HG03565 (cell line): ENCODE data around the gene MMS19.

Source experiments
- ATAC-seq: cut with Tn5 transposase; IDR thresholded peaks from one replicate; pipeline ENCODE4 v1.9.1; 2021; ENCODE audit warnings: mild to moderate bottlenecking, moderate library complexity; ENCODE audit not compliant: unreplicated experiment

The MMS19 gene

DNA sequence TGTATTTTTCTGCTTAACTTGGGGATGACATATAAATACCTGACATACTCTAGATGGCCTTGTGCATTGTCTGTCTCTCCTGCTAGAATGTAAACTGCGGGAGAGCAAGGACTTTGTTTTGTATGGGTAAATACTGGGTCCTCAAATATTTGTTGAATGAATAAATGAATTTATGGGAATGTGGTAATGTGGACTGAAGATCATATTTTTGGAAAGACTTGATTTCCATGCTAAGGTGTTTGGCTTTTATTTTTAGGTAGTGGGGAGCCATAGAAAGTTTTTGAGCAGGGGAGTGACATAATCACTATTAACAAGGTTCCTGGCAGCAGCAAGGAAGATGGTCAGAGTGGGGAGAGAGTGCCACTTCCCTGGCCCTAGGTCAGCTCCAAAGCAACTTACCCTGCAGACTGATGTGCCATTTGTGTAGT, 27.5 kb upstream of the MMS19 start:
- ATAC-seq: no peak

DNA sequence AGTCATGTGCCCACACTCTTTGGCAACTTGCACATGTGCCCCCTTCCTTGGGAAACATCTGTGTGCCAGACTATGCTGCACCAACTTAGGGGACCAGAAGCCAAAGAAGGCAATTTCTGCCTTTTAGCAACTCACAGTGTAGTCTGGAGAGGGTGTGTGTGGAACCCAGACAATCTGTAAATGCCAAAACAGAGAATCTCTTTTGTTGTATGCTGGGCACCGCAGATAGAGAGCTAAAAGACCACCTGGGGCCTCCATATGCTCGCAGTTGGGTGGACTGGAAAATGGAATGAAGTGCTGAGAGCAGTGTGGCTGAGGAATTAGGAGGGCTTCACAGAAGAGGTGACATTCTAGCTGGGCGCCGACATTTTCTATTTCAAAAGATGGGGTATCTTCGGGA, 26.9 kb upstream of the MMS19 start:
- no peak for ATAC-seq

DNA sequence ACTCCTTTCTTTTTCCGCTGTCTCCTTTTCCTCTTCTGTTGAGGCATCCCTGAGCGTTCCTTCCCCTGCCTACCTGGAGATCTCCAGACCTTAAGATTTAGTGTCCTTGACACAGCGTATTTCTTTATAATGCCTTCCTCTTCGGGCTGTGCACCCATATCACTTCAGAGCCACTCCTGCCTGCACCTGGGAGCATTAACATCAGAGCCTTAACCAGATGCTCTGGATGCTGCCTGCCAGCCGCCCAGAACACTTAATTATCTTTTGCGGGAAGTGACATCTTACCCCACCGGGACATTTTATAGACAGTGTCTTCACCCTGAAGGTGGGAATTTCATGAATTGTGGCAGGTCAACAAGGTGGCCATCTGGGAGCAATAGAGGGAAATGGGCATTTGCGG, 24.7 kb upstream of the MMS19 start:
- ATAC-seq: no peak

DNA sequence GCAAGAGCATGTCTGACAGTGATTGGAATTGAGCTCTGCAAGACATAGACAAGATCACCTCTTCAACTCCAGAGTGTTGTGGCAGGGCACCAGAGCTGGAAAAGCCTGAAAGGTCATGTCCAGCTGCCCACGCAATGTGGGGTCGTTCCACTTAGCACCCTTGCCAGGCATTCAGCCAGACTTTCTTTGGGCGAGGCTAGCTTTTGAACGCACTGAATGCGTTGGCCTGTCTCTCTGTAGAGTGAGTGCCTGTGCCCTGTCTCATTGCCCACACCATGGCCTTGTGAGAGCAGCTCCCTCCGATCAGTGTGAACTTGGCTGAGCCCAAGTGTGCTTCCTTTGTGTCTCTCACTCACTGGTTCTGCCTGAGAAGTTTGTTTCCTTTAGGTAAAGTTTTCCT, 23.8 kb upstream of the MMS19 start:
- ATAC-seq: no peak

DNA sequence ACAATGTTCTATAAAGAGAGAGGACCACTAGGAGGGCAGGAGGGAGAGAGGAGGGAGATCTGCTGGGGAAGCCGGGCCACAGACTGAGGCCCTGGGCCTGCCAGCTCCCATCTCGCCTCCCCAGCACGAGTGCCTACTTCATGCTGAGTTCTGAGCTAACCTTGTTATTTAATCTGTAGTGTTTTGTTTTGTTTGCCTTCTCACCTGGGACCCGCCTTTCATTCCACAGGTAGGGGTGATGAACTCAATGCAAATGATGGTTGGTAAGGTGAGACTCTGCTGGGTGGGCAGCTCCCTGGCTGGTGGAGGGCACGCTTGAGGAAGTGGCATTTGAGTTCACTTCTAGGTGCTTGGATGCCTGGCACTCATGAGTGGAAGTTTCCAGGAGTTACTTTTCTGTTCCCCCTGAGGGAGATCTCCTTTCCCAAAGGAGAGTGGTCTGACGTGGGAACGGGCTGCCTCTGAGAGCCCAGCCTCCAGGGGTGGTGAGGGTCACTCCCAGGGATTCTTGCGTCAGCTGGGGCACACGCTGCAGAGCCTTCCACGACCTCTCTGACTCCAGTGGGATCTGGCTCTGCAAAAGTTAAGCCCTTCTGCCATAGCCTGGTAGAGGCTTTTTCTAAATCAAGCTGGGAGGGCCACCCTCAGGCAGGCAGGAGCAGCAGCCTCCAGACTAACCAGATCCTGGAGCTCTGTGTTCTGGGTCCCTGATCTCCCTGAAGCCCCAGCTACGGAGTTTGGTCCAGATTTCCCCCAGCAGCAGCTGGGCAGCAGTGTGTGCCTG, 22.9 kb upstream of the MMS19 start:
- no peak for ATAC-seq

DNA sequence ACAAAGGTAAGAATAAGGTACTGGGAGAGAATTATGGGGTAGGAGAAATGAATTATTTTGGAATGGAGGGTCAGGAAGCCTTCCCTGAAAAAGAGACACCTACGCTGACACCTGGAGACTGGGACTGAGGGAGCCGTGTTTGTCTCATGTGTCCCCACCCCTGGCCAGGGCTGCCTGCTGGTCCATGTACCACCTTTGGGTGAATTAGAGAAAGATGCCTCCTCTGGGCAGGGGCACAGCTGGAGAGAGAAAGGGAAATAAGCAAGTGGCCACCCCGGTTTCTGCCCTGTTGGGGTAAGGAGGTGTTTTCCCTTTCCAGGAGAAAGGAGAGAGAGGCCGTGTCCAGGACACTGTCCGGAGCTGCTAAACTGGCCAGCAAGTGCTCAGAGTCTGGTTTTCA, 22.3 kb upstream of the MMS19 start:
- no peak for ATAC-seq

DNA sequence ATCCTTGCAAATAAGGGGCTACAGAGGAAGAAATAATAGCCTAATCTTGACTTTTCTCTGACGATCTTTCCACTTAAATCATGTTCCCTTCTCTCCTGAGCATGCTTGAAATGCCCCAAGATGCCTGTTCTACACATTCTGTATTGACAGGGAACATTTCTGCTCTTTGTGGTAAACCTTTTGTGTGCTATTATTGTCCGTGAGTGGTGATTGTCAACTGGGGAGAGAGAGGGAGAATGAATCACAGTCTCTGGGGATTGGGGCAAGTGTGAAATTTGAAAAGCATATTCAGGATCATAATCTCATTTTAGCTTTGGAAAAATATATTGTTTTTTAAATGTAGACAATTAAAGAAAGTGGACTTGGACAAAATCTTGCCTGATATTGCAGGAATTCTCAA, 21.1 kb upstream of the MMS19 start:
- ATAC-seq: no peak

DNA sequence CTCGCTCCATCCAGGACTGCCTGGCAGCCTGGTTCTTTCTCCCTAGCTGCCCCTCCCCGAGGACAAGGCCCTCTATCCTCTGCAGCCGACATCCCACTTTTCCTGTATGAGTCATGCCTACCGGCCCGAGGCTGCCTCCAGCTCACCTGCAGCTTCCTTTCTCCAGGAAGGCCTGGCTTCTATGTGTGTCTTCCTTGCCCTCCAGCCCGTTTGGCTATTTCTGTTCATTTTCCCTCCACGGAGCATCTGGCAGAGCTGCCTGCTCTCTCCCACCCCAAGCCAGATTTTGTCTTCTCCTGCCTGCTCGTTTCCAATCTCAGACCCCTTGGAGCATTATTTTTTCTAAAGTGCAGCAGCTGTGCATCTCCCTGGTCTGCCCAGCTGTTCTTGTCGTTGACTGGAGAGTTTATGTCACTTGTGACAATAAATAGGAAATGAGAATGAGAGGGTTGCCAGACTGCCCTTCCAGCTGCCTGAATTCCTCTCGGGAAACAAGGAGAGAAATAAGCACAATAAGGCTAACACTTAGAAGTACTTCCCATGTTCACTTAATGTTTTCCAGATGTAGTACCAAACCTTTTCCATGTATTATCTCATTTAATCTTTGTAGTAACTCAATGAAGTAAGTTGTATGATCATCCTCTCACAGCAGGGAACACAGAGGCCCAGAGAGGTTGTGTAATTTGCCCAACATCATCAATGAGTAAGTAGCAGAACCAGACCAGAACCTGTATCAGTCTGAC, 20.2 kb upstream of the MMS19 start:
- no peak for ATAC-seq

DNA sequence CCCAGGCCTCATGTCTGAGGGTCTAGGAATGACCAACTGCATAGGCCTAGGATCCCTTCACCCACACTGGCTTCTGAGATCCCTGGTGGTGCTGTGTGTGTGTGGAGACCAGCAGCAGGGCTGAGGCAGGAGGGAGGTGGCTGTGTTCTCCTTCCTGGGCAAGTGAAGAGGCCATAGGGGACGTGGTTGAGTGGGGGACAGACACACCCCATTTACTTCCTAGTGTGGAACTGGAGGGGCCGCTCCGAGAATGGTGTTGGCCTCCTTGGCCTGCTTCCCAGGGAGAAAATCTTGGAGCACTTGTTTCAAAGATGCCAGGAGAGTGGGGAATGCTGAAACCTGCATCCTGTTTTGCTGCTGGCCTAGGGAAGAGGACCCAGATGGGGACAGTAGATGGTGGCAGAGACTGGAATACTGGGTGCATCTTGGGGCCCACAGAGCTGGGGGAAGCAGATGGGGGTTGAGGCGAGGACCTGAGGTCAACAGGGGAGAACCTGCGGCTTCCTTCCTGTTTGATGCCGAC, 19.6 kb upstream of the MMS19 start:
- ATAC-seq: no peak

DNA sequence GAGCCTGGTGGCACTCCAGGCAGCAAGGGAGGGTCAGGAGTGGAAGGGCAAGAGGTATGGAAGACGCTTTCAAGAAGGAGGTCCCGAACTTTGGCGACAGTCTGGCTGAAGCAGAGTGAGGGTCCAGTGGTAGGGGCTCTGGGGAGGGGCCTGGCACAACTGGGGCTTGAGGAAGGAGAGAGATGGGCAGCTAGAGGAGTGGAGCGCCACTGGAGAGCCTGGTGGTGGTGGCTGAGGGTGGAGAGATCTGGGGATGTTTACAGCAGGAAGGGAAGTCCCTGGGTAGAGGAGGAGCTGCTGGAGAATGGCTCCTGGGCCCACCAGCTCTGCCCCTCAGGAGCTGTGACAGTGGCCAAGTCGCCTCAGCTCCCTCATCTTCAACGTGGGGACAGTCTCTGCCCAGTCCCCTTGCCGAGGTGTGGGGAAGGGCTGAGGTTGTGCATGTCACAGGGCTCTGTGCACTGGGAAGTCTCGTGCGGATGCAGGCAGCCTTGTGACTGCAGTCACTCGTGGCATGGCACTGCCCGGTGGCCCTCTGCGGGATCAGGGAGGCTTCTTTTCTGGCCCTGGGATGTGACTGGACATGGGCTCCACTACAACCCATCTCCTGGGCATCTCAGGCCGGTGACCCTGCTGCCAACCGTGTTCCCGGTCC, 19.0 kb upstream of the MMS19 start:
- ATAC-seq: no peak

DNA sequence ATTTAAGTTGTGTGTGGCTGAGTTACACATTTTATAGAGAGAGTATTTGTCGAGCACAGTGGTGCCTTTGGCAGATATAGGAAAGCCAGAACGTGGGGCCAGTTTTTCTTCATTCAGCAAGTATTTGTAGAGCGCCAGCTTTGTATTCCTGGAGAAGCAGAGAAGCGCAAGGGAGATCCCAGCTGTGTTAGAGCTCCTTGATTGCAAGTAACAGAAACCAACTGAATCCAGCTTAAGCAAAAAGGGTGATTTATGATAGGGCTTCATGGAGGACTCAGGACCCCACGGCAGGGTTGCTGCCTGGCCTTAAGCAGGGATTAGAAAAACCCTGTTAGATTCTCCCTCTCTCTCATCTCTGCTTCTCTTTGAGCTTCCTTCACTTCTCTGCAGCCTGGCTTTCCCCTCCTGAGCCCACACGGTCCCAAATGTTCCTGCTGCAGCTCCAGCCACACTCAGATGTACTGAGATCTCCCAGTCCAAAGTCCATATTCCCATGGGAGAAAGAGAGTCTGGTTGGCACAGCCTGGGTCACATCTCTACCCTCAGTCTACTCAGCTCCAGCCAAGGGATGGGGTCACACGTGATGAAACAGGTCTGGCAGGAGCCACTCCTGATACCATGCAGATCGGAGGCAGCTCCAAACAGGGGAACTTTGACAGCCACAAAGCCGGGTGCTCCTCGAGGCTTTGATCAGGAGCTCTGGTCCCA, 17.2 kb upstream of the MMS19 start:
- ATAC-seq: no peak

DNA sequence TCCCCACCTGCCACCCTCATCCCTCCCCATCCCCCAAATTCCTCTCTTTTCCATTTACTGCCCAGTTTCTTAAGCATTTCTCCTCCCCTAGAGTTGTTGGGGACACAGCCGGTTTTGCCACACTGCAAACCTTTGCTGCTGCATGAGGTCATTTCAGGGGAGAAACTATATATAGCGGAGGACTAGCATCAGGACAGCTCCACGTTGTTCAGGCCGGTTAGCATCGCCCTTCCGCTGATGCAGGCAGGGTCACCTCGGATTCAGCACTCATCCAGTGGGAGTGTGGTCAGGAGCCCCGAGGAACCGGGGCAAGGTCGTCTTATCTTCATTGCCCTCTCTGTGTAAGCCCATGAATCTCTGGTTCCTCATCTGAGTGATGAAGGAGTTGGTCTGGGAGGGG, 16.1 kb upstream of the MMS19 start:
- ATAC-seq: no peak

DNA sequence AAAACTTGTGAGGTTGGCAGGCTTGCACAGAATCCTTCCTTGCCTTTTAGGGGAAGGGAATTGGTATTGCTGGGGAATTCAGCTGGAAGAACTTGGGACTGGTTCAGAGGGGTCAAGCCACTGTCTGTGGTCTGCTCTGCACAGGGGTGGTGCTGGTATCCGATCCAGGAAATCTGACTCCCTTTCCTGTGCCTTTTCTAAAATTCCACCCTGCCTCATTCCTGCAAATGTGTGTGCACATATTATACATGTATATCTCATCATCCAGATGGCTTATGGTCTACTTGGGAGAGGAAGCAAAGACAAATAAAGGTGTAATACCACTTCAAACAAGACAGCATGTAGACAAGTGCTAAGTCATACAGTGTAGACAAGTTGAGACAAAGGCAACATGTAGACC, 14.8 kb upstream of the MMS19 start:
- no peak for ATAC-seq

DNA sequence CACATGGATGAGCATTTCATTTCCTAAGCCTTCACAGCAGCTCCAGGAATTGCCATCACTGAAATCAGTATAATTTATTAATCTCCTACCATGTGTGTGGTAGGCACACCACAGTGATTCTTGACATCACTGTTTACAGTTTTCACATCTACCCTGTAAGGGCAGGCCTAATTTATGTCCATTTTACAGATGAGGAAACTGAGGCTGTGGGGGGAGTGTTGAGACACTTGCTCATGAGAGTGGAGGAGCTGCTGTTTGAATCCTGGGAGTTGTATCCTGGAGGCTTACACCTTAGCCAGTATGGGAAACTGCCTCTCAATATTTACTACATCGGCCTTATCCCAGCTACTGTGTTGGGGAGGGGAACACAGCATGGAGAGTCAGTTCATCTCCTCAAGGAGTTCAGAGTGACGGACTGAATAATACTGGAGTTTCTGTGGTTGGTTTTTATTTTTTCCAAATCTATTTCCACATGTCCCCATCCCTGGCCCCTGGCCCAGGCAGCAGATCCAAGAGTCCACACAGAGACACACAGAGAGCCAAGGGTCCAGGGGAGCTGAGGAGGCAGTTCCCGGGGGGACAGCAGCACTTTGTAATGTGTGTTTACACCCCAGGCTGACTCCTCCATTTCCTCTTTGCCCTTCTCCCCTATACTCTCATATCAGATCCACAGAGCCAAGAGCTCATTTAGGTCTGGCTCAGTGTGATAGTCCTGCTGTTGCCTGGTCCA, 13.7 kb upstream of the MMS19 start:
- no peak for ATAC-seq

DNA sequence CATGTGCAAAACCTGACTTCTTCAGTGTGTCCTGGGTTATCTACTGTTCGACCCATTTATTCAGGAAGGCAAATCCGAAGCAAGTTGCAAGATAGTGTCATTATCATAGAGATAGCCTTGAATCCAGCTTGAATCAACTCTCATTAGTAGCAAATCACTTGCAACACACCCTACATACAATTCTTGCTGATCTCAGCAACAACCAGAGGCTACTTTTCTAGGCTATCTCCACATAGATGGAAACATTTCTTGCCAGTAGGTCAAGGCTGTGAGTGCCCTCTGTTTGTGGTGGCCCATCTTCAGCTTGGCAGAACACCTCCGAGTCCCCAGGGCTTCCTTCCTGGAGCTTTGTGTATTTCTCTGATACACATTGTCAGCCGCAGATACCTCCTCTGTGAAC, 12.5 kb upstream of the MMS19 start:
- no peak for ATAC-seq

DNA sequence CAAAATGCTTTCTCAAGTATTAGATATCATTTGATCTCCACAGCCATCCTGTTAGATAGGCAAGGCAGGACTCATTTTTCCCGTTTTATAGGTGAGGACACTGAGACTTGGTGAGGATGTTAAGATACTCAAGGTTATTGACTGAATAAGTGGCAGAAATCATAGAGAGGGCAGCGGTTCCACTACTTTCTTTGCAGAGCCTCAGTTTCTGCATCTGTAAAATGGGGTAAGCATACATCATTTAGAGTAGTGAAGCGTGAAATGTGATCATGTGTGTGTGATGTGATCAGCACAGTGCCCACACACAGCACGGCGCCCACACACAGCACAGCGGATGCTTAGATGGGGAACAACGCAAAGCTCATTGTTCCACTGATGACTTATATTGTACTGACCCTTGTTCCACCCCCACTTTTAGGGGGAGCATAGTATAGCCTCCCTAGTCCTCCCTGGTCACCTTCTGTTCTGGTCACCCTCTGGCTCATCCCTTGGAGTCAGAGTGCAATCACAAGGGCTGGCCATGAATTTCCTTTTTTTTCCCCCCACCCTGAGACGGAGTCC, 11.0 kb upstream of the MMS19 start:
- ATAC-seq: no peak

DNA sequence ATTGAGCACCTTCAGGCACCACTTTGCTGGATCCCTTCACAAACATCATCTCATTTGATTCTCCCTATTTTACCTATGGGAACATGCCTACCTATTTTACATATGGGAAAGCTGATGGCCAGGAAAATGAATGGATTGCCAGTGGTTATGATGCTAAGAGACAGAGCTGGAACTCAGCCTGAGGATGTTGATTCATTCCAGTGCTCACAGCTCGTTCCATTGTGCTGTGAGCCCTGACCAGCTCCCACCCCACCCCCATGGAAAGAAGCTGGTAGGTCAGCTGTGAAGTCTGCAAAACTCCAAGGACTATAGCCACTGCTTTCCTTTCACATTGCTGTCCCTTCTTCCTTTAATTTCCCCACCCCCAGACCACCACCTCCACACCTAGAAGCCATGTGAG, 10.1 kb upstream of the MMS19 start:
- ATAC-seq: no peak

DNA sequence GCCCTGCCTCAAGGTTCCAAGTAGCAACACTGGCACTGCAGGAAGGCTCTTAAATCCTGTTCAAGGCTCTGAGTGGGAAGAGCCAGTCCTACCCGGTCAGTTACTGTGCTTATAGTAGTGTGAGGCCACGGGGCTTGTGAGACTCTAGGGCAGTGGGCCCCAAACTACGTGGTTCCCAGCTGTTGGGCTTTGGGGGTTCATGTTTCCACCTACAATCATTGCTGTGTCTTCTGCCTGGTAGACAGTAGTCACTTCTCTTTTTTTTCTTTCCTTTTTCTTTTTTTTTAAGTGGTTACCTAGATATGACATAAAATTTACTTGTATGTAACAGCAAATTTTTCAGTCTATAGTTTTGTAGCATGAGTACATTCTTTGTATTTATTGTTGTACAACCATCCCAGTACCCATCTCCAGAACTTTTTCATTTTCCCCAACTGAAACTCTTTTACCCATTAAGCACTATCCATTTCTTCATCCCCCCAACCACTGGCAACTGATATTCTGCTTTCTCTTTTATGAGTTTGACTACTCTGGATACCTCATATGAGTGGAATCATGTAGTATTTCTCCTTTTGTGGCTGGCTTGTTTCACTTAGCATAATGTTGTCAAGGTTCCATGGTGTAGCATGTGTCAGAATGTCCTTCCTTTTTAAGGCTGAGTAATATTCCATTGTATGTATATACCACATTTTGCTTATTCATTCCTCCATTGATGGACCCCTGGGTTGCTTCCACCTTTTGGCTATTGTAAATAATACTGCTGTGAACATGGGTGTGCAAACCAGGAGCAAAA, 8.2 kb upstream of the MMS19 start:
- no peak for ATAC-seq

DNA sequence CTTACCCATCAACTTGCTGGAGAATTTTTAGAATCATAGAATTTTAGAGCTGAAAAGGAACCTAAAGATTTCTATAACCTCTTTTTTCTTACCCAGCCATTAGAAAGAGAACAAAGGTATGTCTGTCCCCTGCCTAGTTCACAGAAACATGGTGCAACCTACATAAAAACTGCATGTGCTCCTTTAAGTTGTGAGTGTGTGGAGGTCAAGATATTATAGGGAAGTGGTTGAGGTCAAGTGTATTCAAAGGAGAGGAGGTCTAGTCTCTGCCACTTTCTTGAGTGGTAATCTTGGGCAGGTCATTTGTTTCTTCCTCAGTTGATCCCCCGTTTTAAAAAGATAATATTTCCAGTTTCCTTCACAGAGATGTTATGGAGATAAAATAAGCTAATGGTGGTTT, 6.9 kb upstream of the MMS19 start:
- no peak for ATAC-seq
